ENCODE data around the gene CACNG8.
"Not testable (repeated sequence)": the region's sequence is repeated elsewhere in the genome, so short reads cannot be mapped to it uniquely, and the experiment has no call there.

CACNG8 gene

GRCh38 chr19:54024660-54025059 lies 61.9 kb downstream of the CACNG8 start:
- TF ChIP-seq ZNF274 (IDR thresholded peaks at IDR 0.05; ENCODE audit: low read depth, low read length), result no peak
- no peak overlapping the region for H3K4me3 ChIP-seq (ENCODE audit: low read length)

GRCh38 chr19:54026656-54027055 lies 63.9 kb downstream of the CACNG8 start:
- no peak for TF ChIP-seq ZNF274 (IDR thresholded peaks at IDR 0.05; ENCODE audit: low read depth, low read length)
- no peak overlapping the region for H3K4me3 ChIP-seq (ENCODE audit: low read length)

GRCh38 chr19:54029301-54029700 lies 66.6 kb downstream of the CACNG8 start:
- TF ChIP-seq ZNF274 (IDR thresholded peaks at IDR 0.05; ENCODE audit: low read depth, low read length), result no peak
- no peak overlapping the region for H3K4me3 ChIP-seq (ENCODE audit: low read length)

GRCh38 chr19:54029930-54030490 lies 67.3 kb downstream of the CACNG8 start:
- no peak overlapping the region for H3K4me3 ChIP-seq (ENCODE audit: low read length)
- TF ChIP-seq ZNF274 (IDR thresholded peaks at IDR 0.05; ENCODE audit: low read depth, low read length), result no peak

GRCh38 chr19:54030895-54031586 lies 68.3 kb downstream of the CACNG8 start:
- H3K4me3 ChIP-seq (ENCODE audit: low read length), result no peak overlapping the region
- TF ChIP-seq ZNF274 (IDR thresholded peaks at IDR 0.05; ENCODE audit: low read depth, low read length), result no peak

DNA sequence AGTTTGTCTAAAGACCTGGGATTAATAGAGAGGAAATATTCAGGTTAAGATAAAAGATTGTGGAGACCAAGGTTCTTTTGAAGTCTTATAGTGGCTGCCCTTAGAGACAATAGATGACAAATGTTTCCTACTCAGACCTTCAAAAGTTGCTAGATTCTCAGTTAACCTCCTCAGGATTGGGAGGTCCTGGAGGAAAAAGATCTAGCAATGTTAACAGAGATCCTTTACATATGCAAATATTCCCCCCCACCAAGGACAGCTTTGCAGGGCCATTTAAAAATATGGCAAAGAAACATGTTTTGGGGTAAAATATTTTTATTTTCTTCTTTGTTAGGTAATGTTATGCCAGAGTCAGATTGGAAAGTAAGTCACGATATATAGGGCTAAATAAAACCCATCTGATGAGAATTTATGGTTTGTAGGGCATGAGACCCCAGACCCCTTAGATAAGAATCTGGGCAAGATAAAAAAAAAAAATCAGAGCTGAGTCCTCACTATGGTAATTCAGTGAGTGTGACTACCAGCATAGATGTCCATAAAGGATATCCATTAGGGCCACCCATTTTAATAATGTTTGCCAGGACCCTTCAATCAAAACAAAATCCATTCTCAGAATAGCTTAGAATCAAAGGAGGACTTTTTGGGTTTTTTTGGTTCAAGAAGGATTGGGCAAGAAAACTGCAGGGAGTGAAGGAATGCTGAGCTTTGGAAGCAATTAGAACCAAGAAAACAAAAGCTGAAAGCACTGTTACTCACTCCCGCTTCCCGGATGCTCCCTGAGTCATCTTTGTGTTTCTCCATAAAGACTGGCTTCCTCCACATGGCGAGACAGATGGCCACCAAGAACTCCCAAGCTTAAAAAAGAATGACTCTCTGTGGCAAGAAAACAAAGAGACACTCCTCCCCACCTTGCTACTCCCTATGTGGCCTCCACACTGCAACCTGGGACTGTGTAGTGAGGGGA lies 72.8 kb downstream of the CACNG8 start:
- H3K4me3 ChIP-seq (ENCODE audit: low read length), result no peak overlapping the region
- no peak for TF ChIP-seq ZNF274 (IDR thresholded peaks at IDR 0.05; ENCODE audit: low read depth, low read length)

- H3K4me3 ChIP-seq (ENCODE audit: low read length), result not testable (repeated sequence)
These were observed 73.8 kb downstream of the CACNG8 start for GRCh38 chr19:54036542-54036941.

Data from GM08714 (cell line).